ENCODE measurements around the gene RCAN3.

The RCAN3 gene

DNA sequence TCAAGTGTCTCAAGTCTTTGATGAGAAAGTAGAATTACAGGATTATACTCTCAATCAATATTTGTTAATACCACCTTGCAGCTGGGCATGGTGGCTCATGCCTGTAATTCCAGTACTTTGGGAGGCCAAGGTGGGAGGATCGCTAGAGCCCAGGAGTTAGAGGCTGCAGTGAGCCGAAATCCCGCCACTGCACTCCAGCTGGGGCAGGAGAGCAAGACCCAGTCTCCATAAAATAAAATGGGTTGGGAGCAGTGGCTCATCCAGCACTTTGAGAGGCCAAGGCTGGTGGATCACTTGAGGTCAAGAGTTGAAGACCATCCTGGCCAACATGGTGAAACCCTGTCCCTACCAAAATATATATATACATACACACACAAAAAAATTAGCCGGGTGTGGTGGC is 52.1 kb downstream of the RCAN3 start:
- no peak for DNase-seq (ENCODE audit: low spot score)
- no peak overlapping the region for H3K27ac ChIP-seq
- TF ChIP-seq CTCF (conservative IDR thresholded peaks at IDR 0.05; ENCODE audit: low read depth): no peak
- ChIA-PET POLR2A (ENCODE audit: low non-redundant PET) (no interaction called here), CTCF (interaction anchor here (0.6 to 1.5 kb wide), 4 partner anchors 11 to 356 kb away, joined by 3 to 5 read pairs (median 4); no protein-coding TSS in a partner anchor)

DNA sequence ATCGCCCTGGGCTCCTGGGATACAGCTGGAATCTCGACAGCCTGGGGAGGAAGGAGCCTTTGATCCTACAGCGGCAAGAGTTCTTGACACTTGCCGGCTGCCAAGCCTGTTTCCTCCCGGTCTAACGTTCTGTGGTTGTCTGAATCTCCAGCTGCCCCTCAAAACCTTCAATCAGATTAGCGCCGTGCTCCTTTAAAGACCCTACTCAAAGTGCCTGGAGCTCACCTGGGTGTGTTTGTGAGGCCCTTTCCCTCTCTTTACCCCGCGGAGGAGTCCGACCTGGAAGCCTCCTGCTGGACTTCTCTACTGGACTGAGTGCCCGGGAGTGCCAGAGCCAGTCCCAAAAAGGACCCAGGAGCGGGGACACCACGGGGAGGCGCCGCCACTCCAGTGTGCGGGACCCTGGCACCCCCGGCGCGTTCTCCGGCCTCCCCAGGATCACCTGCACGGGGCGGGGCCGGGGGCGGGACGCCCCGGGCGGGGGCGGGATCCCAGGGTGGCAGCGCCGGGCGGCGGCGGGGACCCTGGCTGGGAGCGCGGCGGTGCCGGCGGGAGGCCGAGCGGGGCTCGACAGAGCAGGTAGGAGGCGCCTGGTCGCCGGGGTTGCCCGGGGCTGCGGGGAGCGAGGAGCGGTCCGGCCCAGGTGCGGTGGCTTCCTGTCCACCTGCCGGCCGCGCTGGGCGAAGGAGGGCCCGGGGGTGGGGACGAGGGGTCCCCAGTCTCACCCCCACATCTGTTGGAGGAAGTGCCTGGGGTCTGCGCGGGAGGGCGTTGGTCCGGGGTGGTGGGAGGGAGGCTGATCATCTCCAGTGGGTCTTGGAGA is 53.2 kb downstream of the RCAN3 start, which contains the start of gene NCMAP:
NCMAP (plus strand) TSS at position 497 of the 823 bp plus-strand sequence. CDS start 39,344 bp downstream, outside the sequence.
- no peak for TF ChIP-seq CTCF (conservative IDR thresholded peaks at IDR 0.05; ENCODE audit: low read depth)
- DNase-seq (ENCODE audit: low spot score): no peak
- no peak within 1 kb of the TSS for H3K27ac ChIP-seq
- ChIA-PET POLR2A (ENCODE audit: low non-redundant PET) (no interaction called here), CTCF (interaction anchor here (0.6 to 1.5 kb wide), 5 partner anchors 12 to 77 kb away, joined by 3 to 5 read pairs (median 4); no protein-coding TSS in a partner anchor)

GRCh38 chr1:24556414-24556795 is 53.8 kb downstream of the RCAN3 start:
- no peak for TF ChIP-seq CTCF (conservative IDR thresholded peaks at IDR 0.05; ENCODE audit: low read depth)
- ChIA-PET POLR2A (ENCODE audit: low non-redundant PET) (no interaction called here), CTCF (no interaction called here)
- H3K27ac ChIP-seq: no peak overlapping the region
- DNase-seq (ENCODE audit: low spot score): no peak

DNA sequence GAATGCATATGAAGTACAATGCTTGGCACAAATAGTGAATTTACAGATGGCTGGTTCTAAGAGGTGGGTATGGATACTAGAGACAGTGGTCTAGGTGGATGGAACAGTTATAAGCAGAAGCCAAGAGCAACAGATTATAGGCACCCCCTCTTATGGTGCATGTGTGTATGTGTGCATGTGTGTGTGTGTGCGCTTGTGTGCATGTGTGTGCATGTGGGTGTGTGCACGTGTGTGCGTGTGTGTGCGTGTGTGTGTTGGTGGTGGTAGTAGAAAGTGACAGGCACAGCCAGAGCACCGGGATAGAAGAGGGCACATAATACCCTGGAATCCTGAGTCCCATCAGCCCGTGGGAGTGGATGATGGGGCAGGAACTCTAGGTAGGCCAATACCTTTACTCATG is 54.6 kb downstream of the RCAN3 start:
- TF ChIP-seq CTCF (conservative IDR thresholded peaks at IDR 0.05; ENCODE audit: low read depth): no peak
- ChIA-PET CTCF (interaction anchor here (1.4 kb wide), 1 partner anchor 30 kb away, joined by 8 read pairs; no protein-coding TSS in a partner anchor), POLR2A (ENCODE audit: low non-redundant PET) (no interaction called here)
- no peak for DNase-seq (ENCODE audit: low spot score)
- no peak overlapping the region for H3K27ac ChIP-seq

GRCh38 chr1:24557711-24558131 is 55.1 kb downstream of the RCAN3 start:
- ChIA-PET CTCF (interaction anchor here (0.7 to 1.4 kb wide), 2 partner anchors 30 to 35 kb away, joined by 3 to 8 read pairs; no protein-coding TSS in a partner anchor), POLR2A (ENCODE audit: low non-redundant PET) (no interaction called here)
- H3K27ac ChIP-seq: no peak overlapping the region
- no peak for TF ChIP-seq CTCF (conservative IDR thresholded peaks at IDR 0.05; ENCODE audit: low read depth)
- DNase-seq (ENCODE audit: low spot score): no peak

DNA sequence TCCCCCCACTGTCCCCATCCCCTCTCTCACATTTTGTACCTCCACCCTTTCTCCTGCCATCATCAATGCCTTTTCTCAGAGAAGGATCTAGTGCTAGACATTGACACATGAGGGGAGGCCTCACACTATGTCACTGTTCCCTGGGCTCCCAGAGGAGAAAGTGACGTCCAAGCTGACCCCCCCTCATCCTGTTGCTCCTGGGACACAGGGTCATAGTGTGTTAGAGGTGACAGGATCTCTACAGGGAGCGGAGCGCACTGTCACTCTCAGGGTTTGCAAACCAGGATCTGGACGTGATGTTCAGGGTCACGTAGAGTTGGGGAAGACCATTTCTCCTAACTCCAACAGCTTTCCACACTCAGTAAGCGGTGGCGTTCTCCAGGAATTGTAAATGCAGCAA is 55.8 kb downstream of the RCAN3 start:
- POLR2A ChIA-PET (ENCODE audit: low non-redundant PET): no interaction called here
- no peak overlapping the region for H3K27ac ChIP-seq
- TF ChIP-seq CTCF (conservative IDR thresholded peaks at IDR 0.05; ENCODE audit: low read depth): no peak
- no peak for DNase-seq (ENCODE audit: low spot score)
- CTCF ChIA-PET: interaction anchor here (0.6 to 1.4 kb wide), 2 partner anchors 29 to 81 kb away, joined by 4 to 8 read pairs; no protein-coding TSS in a partner anchor

Measured in RWPE1 (cell line).